ENCODE measurements around the gene KCNMB3. TPM values are rescaled to one million over a fixed set of nuclear protein-coding genes. Genes with fewer than 3 reads are reported as not detected.

KCNMB3 gene, protein sequence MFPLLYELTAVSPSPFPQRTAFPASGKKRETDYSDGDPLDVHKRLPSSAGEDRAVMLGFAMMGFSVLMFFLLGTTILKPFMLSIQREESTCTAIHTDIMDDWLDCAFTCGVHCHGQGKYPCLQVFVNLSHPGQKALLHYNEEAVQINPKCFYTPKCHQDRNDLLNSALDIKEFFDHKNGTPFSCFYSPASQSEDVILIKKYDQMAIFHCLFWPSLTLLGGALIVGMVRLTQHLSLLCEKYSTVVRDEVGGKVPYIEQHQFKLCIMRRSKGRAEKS
- total RNA-seq (2016; rRNA removed; fragmentation: Illumina TruSeq; extraction: Trizol) (2.4 and 4.3 TPM in 2 replicates), polyA plus RNA-seq (2011; rRNA removed) (7.1 and 8.7 TPM in 2 replicates), polyA minus RNA-seq (2011; rRNA and poly(A)+ RNA removed; ENCODE audit: low replicate concordance) (1.6 and 5.2 TPM in 2 replicates), Bru-seq, nascent RNA (percentile 70 among the genes with signal in this experiment), BruChase-seq, experiment 1, labeled RNA remaining after a 6-hour chase (percentile 61 among the genes with signal in this experiment), BruChase-seq, experiment 2, labeled RNA remaining after a 2-hour chase (percentile 73 among the genes with signal in this experiment)
- 1.1 TPM in 2 replicates for total RNA-seq (2016; cell fraction: cytosol; rRNA removed; fragmentation: Illumina TruSeq; extraction: Trizol; ENCODE audit: low read depth)
- 1.3 and 3.9 TPM in 2 replicates for total RNA-seq (2016; cell fraction: insoluble cytoplasmic fraction; rRNA removed; fragmentation: Illumina TruSeq; extraction: Trizol)
- total RNA-seq (2016; cell fraction: membrane; rRNA removed; fragmentation: Illumina TruSeq; extraction: Trizol): 1.3 and 1.8 TPM in 2 replicates
- 9.9 and 12.3 TPM in 2 replicates for total RNA-seq (2016; cell fraction: nucleus; rRNA removed; fragmentation: Illumina TruSeq; extraction: Trizol)
- 3.1 and 5.4 TPM in 2 replicates for polyA plus RNA-seq (2011; cell fraction: cytosol; rRNA removed)
- polyA plus RNA-seq (2011; cell fraction: nucleus; rRNA removed): 13.3 and 15.6 TPM in 2 replicates
- polyA plus RNA-seq (2012): 10.1 and 14.9 TPM in 2 replicates
- polyA plus RNA-seq (2016; cell fraction: cytosol; fragmentation: Illumina TruSeq; extraction: Trizol; ENCODE audit: low read depth): 0.58 and 0.87 TPM in 2 replicates
- 2.1 and 2.2 TPM in 2 replicates for polyA plus RNA-seq (2016; cell fraction: insoluble cytoplasmic fraction; fragmentation: Illumina TruSeq; extraction: Trizol; ENCODE audit: low read depth)
- 1.0 and 1.6 TPM in 2 replicates for polyA plus RNA-seq (2016; cell fraction: membrane; fragmentation: Illumina TruSeq; extraction: Trizol; ENCODE audit: low read depth)
- 16.1 and 23.2 TPM in 2 replicates for polyA plus RNA-seq (2016; cell fraction: nucleus; fragmentation: Illumina TruSeq; extraction: Trizol; ENCODE audit: insufficient read depth, low read depth)
- 1.2 and 1.7 TPM in 2 replicates for polyA minus RNA-seq (2011; cell fraction: cytosol; rRNA and poly(A)+ RNA removed)
- polyA minus RNA-seq (2011; cell fraction: nucleus; rRNA and poly(A)+ RNA removed): 27.2 and 32.1 TPM in 2 replicates
- long read RNA-seq, experiment 1: 0 reads
- long read RNA-seq, experiment 2, full-length matches to known transcripts: 5 of 7 reads
- long read RNA-seq, experiment 2, partial matches to known transcripts: 1 of 7 reads
- long read RNA-seq, experiment 2, other reads (novel, unspliced or antisense): 1 of 7 reads

DNA sequence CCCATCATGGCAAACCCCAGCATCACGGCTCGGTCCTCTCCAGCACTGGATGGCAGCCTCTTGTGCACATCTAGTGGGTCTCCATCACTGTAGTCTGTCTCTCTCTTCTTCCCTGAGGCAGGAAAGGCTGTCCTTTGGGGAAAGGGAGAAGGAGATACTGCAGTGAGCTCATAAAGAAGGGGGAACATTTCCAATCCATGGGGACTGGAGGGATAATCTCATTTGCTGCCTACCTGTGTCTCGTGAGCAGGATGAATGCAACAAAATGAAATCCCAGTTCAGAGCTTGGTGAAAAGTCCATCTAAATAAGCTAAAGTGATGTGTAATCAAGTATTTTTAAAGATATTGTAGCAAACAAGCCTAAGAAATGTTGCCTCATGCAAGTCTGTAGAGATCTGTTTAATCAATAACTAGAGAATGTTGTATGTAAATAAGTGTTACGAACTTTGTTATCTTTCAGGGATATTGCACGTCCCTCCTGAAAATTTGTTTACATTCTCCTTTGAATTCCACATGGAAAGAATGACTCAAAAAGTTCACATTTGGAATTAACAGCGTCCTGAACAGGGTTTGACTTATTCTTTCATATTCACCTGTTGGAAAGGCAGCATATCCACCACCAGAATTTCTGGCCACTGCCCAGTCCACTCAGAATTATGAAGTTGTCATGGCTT lies at the start of gene KCNMB3:
KCNMB3 (minus strand) TSS at position 312 of the 674 bp plus-strand sequence; CDS start at position 188, 124 bp downstream.
- no TSS peak for BruUV-seq (replicated peaks)
- H3K36me3 ChIP-seq (replicated peaks in 1 of 2; ENCODE audit: control insufficient read depth in 1 of 2, insufficient read depth in 2 of 2, low read length in 2 of 2): peaks cover 2 to 9% of the 10 kb centered on the region in 2 experiments; a peak in 2 of 5 replicates
- peak within 1 kb of the TSS; percentile 83 for H3K27ac ChIP-seq (ENCODE audit: extremely low read length, insufficient read depth, low read length)
- no peaks in the 10 kb centered on the region for H3K27me3 ChIP-seq (ENCODE audit: control insufficient read depth in 1 of 2, insufficient read depth in 2 of 2, low read length in 2 of 2)
- peak; percentile 88 for ATAC-seq
- POLR2A ChIA-PET: interaction anchor here (1.0 to 2.1 kb wide), 6 partner anchors 8 to 103 kb away, joined by 3 to 6 read pairs (median 4); no protein-coding TSS in a partner anchor
- peak within 1 kb of the TSS; percentile 5 to 53 (median 45); a peak in 5 of 6 replicates for H3K4me3 ChIP-seq (replicated peaks in 1 of 3; ENCODE audit: insufficient read depth in 1 of 3, low read depth in 2 of 3, low read length in 3 of 3)
- 19% methylated on average over 6 of the region's 6 CpGs for WGBS (ENCODE audit: low lambda C conversion rate)
- peak; percentile 73 for FAIRE-seq
- CTCF ChIA-PET (ENCODE audit: low intra/inter-chr PET ratio, low total read pairs): no interaction called here
- H3K4me2 ChIP-seq (ENCODE audit: low read depth, low read length): peak within 1 kb of the TSS; percentile 87
- peak within 1 kb of the TSS; percentile 51 for H3K9ac ChIP-seq (ENCODE audit: insufficient read depth, low read depth, low read length)
- peak; percentile 87 for DNase-seq (ENCODE audit: low spot score)
- H3K79me2 ChIP-seq (ENCODE audit: insufficient read depth, low read length): no peaks in the 10 kb centered on the region
- H4K20me1 ChIP-seq (ENCODE audit: insufficient read depth, low read length): no peaks in the 10 kb centered on the region
- intact Hi-C loops (cut with micrococcal nuclease; ENCODE audit: unreplicated experiment) (loop anchor here (5.0 kb wide), 2 partner anchors 66 to 104 kb away; partner anchors contain the start of gene PIK3CA), in situ Hi-C loops (cut with HindIII; ENCODE audit: extremely low pct_ligation_motif_present, low pct_unique_long_range_greater_than_20kb) (no loop called here)
- no peak within 1 kb of the TSS for H2AFZ ChIP-seq (ENCODE audit: low read length)
- H3K4me1 ChIP-seq (ENCODE audit: insufficient read depth, low read length): peaks cover 47% of the 10 kb centered on the region
- H3K9me3 ChIP-seq (ENCODE audit: low read length): no peaks in the 10 kb centered on the region
- TF ChIP-seq ZNF251 (CRISPR knock-in tag; IDR thresholded peaks at IDR 0.05): no peak
- TF ChIP-seq, protein P1, sequence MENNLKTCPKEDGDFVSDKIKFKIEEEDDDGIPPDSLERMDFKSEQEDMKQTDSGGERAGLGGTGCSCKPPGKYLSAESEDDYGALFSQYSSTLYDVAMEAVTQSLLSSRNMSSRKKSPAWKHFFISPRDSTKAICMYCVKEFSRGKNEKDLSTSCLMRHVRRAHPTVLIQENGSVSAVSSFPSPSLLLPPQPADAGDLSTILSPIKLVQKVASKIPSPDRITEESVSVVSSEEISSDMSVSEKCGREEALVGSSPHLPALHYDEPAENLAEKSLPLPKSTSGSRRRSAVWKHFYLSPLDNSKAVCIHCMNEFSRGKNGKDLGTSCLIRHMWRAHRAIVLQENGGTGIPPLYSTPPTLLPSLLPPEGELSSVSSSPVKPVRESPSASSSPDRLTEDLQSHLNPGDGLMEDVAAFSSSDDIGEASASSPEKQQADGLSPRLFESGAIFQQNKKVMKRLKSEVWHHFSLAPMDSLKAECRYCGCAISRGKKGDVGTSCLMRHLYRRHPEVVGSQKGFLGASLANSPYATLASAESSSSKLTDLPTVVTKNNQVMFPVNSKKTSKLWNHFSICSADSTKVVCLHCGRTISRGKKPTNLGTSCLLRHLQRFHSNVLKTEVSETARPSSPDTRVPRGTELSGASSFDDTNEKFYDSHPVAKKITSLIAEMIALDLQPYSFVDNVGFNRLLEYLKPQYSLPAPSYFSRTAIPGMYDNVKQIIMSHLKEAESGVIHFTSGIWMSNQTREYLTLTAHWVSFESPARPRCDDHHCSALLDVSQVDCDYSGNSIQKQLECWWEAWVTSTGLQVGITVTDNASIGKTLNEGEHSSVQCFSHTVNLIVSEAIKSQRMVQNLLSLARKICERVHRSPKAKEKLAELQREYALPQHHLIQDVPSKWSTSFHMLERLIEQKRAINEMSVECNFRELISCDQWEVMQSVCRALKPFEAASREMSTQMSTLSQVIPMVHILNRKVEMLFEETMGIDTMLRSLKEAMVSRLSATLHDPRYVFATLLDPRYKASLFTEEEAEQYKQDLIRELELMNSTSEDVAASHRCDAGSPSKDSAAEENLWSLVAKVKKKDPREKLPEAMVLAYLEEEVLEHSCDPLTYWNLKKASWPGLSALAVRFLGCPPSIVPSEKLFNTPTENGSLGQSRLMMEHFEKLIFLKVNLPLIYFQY (CRISPR knock-in tag; IDR thresholded peaks at IDR 0.05; ENCODE audit: borderline replicate concordance): no peak
- TF ChIP-seq RAD21 (CRISPR knock-in tag; IDR thresholded peaks at IDR 0.05): no peak
- no peak for TF ChIP-seq MTF1 (CRISPR knock-in tag; IDR thresholded peaks at IDR 0.05)
- no peak for TF ChIP-seq RFX3 (CRISPR knock-in tag; IDR thresholded peaks at IDR 0.05)
- no peak for TF ChIP-seq REL (CRISPR knock-in tag; conservative IDR thresholded peaks at IDR 0.05)
- TF ChIP-seq ASH2L (IDR thresholded peaks at IDR 0.05; ENCODE audit: insufficient read length, low read depth, low read length): peak; percentile 73
- TF ChIP-seq ZNF761 (CRISPR knock-in tag; conservative IDR thresholded peaks at IDR 0.05): no peak
- TF ChIP-seq, protein P2, sequence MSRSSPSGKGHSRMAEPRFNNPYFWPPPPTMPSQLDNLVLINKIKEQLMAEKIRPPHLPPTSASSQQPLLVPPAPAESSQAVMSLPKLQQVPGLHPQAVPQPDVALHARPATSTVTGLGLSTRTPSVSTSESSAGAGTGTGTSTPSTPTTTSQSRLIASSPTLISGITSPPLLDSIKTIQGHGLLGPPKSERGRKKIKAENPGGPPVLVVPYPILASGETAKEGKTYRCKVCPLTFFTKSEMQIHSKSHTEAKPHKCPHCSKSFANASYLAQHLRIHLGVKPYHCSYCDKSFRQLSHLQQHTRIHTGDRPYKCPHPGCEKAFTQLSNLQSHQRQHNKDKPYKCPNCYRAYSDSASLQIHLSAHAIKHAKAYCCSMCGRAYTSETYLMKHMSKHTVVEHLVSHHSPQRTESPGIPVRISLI (CRISPR knock-in tag; IDR thresholded peaks at IDR 0.05; ENCODE audit: borderline replicate concordance): no peak
- TF ChIP-seq SIX1 (CRISPR knock-in tag; IDR thresholded peaks at IDR 0.05; ENCODE audit: borderline replicate concordance): 0 out of 2 replicates have a peak, but pooled peaks have one; percentile 20
- TF ChIP-seq TEAD3 (CRISPR knock-in tag; optimal IDR thresholded peaks at IDR 0.05; ENCODE audit: borderline replicate concordance): peak; percentile 88
- TF ChIP-seq ZNF570 (CRISPR knock-in tag; IDR thresholded peaks at IDR 0.05; ENCODE audit: borderline replicate concordance): no peak
- TF ChIP-seq SMARCC2 (IDR thresholded peaks at IDR 0.05): no peak

Data from HepG2 (cell line).